Esophagus squamous epithelium (tissue), 4 donors: ENCODE results near the gene PTTG1.

Experiments
- POLR2A ChIP-seq, 4 donors: fragments of 450-650 bp; IDR thresholded peaks; one replicate each; pipeline ENCODE4 v1.6.1; 2017; ENCODE audit warnings: antibody characterized with exemption in 4 of 4, mild to moderate bottlenecking in 4 of 4, moderate library complexity in 3 of 4
- TF ChIP-seq, protein P1 (sequence below), 6 experiments: fragments of 450-650 bp in 4 of 6; fragments of 200-600 bp in 2 of 6; sonication (generic) in 2 of 6; IDR thresholded peaks; one replicate each; pipeline ENCODE4 v1.5.1; 2016 to 2019; ENCODE audit warnings: antibody characterized with exemption in 6 of 6, mild to moderate bottlenecking in 4 of 6, moderate library complexity in 4 of 6

DNA sequence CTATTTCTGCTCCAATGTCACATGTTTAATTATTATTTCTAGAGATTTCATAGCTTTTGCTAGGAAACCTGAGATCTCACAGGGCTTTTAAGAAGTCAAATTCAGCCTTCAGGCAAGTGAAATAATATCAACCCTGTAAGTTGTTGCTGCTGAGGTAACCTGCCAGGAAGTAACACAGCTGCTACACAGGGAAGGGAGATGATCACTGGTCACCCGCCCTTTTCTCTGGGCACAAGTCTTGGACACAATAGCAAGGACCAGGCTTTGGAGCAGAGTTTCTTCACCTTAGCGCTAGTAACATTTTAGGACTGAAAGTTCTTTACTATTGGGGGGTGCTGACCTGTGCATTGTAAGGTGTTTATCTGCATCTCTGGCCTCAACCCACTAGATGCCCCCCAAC is 50.1 kb downstream of the PTTG1 start:
- TF ChIP-seq, protein P1, sequence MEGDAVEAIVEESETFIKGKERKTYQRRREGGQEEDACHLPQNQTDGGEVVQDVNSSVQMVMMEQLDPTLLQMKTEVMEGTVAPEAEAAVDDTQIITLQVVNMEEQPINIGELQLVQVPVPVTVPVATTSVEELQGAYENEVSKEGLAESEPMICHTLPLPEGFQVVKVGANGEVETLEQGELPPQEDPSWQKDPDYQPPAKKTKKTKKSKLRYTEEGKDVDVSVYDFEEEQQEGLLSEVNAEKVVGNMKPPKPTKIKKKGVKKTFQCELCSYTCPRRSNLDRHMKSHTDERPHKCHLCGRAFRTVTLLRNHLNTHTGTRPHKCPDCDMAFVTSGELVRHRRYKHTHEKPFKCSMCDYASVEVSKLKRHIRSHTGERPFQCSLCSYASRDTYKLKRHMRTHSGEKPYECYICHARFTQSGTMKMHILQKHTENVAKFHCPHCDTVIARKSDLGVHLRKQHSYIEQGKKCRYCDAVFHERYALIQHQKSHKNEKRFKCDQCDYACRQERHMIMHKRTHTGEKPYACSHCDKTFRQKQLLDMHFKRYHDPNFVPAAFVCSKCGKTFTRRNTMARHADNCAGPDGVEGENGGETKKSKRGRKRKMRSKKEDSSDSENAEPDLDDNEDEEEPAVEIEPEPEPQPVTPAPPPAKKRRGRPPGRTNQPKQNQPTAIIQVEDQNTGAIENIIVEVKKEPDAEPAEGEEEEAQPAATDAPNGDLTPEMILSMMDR (IDR thresholded peaks at IDR 0.05), result no peak
- TF ChIP-seq POLR2A (IDR thresholded peaks at IDR 0.05), result no peak
